Limb (tissue), 2 donors: ENCODE results near the gene LMNB1.
"Not testable (repeated sequence)": the region's sequence is repeated elsewhere in the genome, so short reads cannot be mapped to it uniquely, and the experiment has no call there.

ENCODE experiments used
- DNase-seq, 2 donors: peaks; one replicate each; pipeline ENCODE4 v3.0.0-alpha.2; 2016; ENCODE audit errors: extremely low spot score in 2 of 2

The LMNB1 gene

GRCh38 chr5:126853541-126854307, 76.8 kb downstream of the LMNB1 start:
- DNase-seq = not testable (repeated sequence)

DNA sequence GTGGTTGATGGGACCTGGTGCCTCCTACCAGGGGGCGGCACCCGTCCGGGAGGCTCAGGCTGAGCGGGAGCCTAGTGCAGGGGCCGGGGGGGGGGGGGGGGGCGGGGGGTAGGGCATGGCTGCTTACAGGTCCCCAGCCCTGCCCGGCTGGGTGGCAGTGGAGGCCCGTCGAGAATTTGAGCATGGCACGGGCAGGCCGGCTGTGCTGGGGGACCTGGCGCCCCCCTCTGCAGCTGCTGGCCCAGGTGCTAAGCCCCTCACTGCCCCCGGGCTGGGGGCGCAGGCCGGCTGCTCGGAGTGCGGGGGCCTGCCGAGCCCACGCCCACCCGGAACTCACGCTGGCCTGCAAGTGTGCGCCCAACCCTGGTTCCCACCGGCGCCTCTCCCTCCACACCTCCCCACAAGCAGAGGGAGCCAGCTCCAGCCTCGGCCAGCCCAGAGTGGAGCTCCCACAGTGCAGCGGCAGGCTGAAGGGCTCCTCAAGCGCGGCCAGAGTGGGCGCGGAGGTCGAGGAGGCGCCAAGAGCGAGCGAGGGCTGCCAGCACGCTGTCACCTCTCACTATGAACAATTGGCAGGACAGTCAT, 77.7 kb downstream of the LMNB1 start:
- DNase-seq = no peak

- DNase-seq = no peak
Observed at GRCh38 chr5:126855266-126855665, 78.3 kb downstream of the LMNB1 start.

- DNase-seq = no peak
Observed at GRCh38 chr5:126857472-126858410, 80.8 kb downstream of the LMNB1 start.

GRCh38 chr5:126858441-126858840, 81.5 kb downstream of the LMNB1 start:
- no peak for DNase-seq

GRCh38 chr5:126863402-126863801, 86.5 kb downstream of the LMNB1 start:
- DNase-seq = no peak

- DNase-seq = no peak
Observed at GRCh38 chr5:126864042-126864688, 87.2 kb downstream of the LMNB1 start.

- DNase-seq = no peak
Observed at GRCh38 chr5:126865299-126865698, 88.4 kb downstream of the LMNB1 start.

DNA sequence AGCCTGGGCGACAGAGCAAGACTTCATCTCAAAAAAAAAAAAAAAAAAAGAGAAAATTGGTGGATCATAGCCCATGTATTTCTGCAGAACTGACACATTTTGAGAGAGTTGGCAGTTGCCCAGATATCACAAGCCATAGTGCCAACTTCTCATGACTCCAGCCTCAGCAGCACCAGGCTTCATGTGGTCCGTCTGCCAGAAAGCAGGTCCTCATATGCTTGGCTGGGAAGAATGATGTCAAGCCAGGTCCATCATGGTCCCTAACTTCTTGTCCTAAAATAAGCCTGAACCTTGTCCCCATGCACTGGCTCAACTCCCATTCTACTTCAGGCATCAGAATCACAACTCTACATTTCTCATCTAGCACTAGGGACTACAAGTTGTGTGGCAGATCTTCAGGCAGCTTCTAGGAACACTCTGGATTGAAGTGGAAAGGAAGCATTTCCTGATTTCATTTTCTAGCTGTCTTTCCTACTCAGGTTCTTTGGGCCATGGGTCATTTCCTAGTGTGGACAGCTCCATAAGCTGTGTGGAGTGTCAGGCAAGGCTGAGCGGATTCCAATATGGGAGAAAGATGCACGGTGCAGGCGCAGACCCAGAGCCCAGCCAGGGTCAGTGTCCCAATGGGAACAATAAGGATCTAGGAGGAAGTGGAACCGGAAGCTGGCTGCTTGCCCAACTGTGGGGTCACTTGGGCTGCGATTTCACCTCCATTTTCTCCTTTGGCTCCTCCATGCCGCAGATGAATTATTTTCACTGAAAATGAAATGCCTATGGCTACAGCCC, 90.1 kb downstream of the LMNB1 start:
- no peak for DNase-seq

DNA sequence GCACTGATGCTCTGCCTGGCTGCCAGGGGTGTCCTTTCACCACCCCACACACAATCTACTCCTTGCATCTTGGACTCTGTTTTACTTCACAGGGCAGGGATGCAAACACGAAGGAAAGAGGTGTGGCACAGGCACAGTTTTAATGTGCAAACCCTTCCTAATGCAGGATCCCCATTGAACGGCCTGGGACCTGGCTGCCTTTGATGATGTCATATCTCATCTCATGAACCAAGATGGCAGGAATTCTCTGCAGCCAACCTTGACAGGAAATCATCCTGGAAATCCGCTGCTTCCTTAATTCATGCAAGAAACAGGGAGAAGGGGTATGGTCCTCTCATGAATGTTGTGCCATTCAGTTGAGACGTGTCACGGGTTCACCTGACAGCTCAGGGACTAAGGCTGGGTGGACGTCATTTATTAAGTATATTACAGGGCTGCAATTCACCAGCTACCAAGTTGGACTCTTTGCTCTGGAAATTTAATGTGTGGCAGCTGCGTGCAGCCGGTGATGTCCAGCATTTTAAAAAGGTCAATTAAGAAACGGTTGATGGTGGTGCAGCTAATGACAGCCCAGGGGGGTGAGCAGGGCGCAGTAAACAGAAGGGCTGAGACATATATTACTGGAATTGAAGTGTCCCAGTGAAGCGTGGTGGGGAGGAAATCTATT, 91.5 kb downstream of the LMNB1 start:
- no peak for DNase-seq

- peak in 1 of 2 donors; percentile 76 for DNase-seq
Observed at GRCh38 chr5:126869005-126869451, 92.1 kb downstream of the LMNB1 start.

DNA sequence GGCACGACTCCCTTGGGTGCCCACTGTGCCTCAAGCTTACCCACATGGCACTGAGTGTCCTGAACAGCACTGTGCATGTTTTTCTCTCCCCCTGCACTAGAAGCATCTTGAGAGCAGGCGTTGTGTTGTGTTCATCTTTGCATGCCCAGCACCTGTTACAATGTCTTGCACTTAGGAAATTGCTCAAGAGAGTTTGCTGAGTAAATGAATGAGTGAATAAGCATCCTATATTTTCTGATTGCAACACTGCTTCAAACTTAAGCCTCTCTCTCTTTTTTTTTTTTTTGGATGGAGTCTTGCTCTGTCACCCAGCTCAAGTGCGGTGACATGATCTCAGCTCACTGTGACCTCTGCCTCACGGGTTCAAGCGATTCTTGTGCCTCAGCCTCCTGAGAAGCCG, 94.5 kb downstream of the LMNB1 start:
- DNase-seq = no peak

GRCh38 chr5:126872561-126873354, 95.8 kb downstream of the LMNB1 start:
- peak; percentile 50 to 74 for DNase-seq

- DNase-seq = peak in 1 of 2 donors; percentile 54
Observed at GRCh38 chr5:126875303-126875785, 98.4 kb downstream of the LMNB1 start.

DNA sequence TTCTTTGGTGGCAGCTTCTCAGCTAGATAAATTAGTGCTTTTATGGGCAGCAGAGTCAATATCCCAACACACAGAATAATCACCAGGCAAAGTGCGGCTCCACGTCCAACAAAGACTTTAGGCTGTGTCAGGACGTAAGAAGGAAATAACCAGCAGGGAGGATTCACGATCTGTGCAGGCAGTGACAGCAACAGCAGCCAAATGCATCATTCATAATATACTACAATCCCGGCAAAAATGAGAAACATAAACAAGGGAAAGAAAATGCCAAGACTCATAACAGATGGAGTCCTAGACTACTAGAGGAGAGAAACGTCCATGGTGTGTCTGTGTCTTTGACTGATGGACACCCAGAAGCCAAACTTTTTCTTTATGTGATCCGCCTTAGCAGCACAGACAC, 100.7 kb downstream of the LMNB1 start:
- DNase-seq = no peak

- DNase-seq = no peak
Observed at GRCh38 chr5:126878085-126878484, 101.1 kb downstream of the LMNB1 start.

DNA sequence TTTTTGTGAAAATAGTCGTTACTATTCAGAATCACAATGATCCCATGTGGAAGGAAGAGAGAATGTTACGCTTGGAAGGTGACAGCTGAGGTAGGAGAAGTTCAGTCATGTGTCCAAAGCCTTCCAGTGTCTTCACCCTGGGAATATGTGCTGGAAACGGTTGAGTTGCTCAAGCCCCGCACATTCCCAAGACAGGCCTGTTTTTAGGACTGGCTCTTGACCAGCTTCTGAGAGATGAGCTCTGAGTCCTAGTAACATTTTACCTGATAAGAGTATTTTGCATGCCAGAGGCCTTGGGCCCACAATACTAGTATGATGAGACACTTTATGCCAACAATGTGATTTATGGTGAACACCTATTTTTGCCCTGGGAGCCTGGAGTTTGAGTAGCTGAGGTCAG, 101.7 kb downstream of the LMNB1 start:
- no peak for DNase-seq

DNA sequence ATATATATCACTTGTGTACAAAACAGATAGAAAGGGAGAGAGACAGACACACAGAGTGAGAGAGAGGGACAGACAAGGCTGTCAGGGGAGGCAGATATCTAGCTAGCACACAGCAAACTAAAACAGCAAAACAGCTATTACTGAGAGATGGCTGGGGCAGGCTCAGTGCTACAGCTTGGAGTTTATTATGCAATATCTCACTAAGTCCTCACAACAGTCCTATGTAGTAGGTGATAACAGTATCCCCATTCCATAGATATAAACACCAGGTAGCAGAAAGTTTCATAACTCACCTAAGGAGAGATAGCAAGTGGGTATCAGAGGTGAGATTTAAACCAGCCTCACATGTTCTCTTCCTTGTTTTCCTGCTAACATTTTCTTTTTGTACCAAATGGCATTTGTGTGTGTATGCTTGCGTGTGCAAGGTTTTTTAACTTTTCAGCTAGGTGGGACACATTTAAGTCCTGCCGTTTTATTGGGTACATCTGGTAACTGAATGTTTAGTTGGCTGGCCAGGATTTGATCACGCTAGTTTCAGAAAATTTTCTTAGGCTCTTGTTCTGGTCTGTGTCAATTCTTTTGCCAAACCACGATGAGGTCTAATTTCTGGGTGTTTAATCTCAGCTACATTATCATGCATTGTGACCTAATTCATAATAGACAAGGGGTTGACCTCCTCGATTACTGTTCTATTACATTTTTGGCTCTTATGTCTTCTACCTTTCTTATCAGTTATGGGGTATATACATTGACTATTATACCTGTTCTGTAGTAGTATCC, 105.1 kb downstream of the LMNB1 start:
- DNase-seq = no peak
